ENCODE measurements around the gene PACSIN2.
A peak's percentile ranks its signal among the peaks of the same experiment; 100 is the strongest.

Gene PACSIN2

GRCh38 chr22:42873356-42873755 lies 141.6 kb downstream of the PACSIN2 start:
- no peak for FAIRE-seq
- no peak for DNase-seq (ENCODE audit: insufficient read length, low spot score)

GRCh38 chr22:42872821-42873220 lies 142.1 kb downstream of the PACSIN2 start:
- FAIRE-seq (no peak), DNase-seq (ENCODE audit: insufficient read length, low spot score) (no peak)

- DNase-seq (ENCODE audit: insufficient read length, low spot score) (no peak), FAIRE-seq (no peak)
Observed at GRCh38 chr22:42871146-42872050, 143.6 kb downstream of the PACSIN2 start.

GRCh38 chr22:42869888-42870480 lies 145.0 kb downstream of the PACSIN2 start:
- FAIRE-seq: no peak
- DNase-seq (ENCODE audit: insufficient read length, low spot score): no peak

GRCh38 chr22:42869463-42869862 lies 145.5 kb downstream of the PACSIN2 start:
- FAIRE-seq (no peak), DNase-seq (ENCODE audit: insufficient read length, low spot score) (no peak)

GRCh38 chr22:42868751-42869251 lies 146.1 kb downstream of the PACSIN2 start:
- DNase-seq (ENCODE audit: insufficient read length, low spot score) (no peak), FAIRE-seq (no peak)

- FAIRE-seq (no peak), DNase-seq (ENCODE audit: insufficient read length, low spot score) (no peak)
Observed at GRCh38 chr22:42866100-42866499, 148.8 kb downstream of the PACSIN2 start.

- DNase-seq (ENCODE audit: insufficient read length, low spot score): no peak
- FAIRE-seq: no peak
Observed at GRCh38 chr22:42865536-42865935, 149.4 kb downstream of the PACSIN2 start.

GRCh38 chr22:42863349-42863961 lies 151.5 kb downstream of the PACSIN2 start:
- no peak for FAIRE-seq
- peak; percentile 40 for DNase-seq (ENCODE audit: insufficient read length, low spot score)

- FAIRE-seq: no peak
Observed at GRCh38 chr22:42862045-42862734, 152.8 kb downstream of the PACSIN2 start.

GRCh38 chr22:42860968-42861367 lies 154.0 kb downstream of the PACSIN2 start:
- DNase-seq (ENCODE audit: insufficient read length, low spot score) (no peak), FAIRE-seq (no peak)

More at GRCh38 chr22:42862045-42862734, 152.8 kb downstream of the PACSIN2 start:
- peak; percentile 22 for DNase-seq (ENCODE audit: insufficient read length, low spot score)

- FAIRE-seq (no peak), DNase-seq (ENCODE audit: insufficient read length, low spot score) (no peak)
Observed at GRCh38 chr22:42857845-42858481, 157.0 kb downstream of the PACSIN2 start.

GRCh38 chr22:42856865-42857704 lies 157.9 kb downstream of the PACSIN2 start, which contains the start of gene ARFGAP3:
TSS of gene ARFGAP3 (minus strand) at chr22:42857273. CDS start at chr22:42857182, 91 bp downstream.
- FAIRE-seq (peak; percentile 90), DNase-seq (ENCODE audit: insufficient read length, low spot score) (peak; percentile 96)

- DNase-seq (ENCODE audit: insufficient read length, low spot score) (no peak), FAIRE-seq (no peak)
Observed at GRCh38 chr22:42856179-42856864, 158.6 kb downstream of the PACSIN2 start.

GRCh38 chr22:42855721-42856120 lies 159.2 kb downstream of the PACSIN2 start:
- FAIRE-seq (no peak), DNase-seq (ENCODE audit: insufficient read length, low spot score) (no peak)

- FAIRE-seq: no peak
- no peak for DNase-seq (ENCODE audit: insufficient read length, low spot score)
Observed at GRCh38 chr22:42855211-42855610, 159.7 kb downstream of the PACSIN2 start.

- FAIRE-seq (no peak), DNase-seq (ENCODE audit: insufficient read length, low spot score) (no peak)
Observed at GRCh38 chr22:42848941-42849550, 165.9 kb downstream of the PACSIN2 start.

- FAIRE-seq (no peak), DNase-seq (ENCODE audit: insufficient read length, low spot score) (no peak)
Observed at GRCh38 chr22:42847110-42847509, 167.8 kb downstream of the PACSIN2 start.

Measured in HTR-8/SVneo (cell line).